Neural progenitor cell (in vitro differentiated cells): ENCODE measurements around the gene MUCL3.

ENCODE experiments used
- EZH2 ChIP-seq: fragments of 200-600 bp; sonication (generic); IDR thresholded peaks from 2 replicates; pipeline ENCODE4 v1.6.1; 2017; ENCODE audit warnings: antibody characterized with exemption, mild to moderate bottlenecking, moderate library complexity
- TF ChIP-seq, protein P1 (sequence below): fragments of 200-600 bp; sonication (generic); IDR thresholded peaks from 2 replicates; pipeline ENCODE4 v1.5.1; 2017; ENCODE audit warnings: antibody characterized with exemption, mild to moderate bottlenecking

DNA sequence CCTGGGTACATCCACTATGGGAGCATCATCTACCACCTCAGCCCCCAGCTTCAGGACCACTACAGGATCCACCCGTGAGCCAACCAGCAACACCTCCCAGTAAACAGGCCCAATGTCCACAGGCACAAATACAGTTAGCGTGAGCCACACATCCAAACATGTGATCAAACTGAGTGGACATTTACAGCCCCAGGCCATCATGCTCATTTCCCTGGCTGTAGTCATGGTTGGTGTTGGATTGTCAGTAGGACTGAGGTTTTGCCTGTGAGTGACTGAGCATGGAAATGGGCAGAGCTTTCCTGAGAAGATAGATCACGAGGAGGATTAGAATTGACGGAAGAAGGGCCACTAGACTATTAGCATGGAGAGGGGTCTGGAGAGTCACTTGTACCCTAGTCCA is 32.0 kb downstream of the MUCL3 start:
- TF ChIP-seq, protein P1, sequence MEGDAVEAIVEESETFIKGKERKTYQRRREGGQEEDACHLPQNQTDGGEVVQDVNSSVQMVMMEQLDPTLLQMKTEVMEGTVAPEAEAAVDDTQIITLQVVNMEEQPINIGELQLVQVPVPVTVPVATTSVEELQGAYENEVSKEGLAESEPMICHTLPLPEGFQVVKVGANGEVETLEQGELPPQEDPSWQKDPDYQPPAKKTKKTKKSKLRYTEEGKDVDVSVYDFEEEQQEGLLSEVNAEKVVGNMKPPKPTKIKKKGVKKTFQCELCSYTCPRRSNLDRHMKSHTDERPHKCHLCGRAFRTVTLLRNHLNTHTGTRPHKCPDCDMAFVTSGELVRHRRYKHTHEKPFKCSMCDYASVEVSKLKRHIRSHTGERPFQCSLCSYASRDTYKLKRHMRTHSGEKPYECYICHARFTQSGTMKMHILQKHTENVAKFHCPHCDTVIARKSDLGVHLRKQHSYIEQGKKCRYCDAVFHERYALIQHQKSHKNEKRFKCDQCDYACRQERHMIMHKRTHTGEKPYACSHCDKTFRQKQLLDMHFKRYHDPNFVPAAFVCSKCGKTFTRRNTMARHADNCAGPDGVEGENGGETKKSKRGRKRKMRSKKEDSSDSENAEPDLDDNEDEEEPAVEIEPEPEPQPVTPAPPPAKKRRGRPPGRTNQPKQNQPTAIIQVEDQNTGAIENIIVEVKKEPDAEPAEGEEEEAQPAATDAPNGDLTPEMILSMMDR: no peak
- no peak for TF ChIP-seq EZH2
